Measurements from ENCODE around the gene CACNA2D1.
A peak's percentile ranks its signal among the peaks of the same experiment; 100 is the strongest.
"Not testable (repeated sequence)": the region's sequence is repeated elsewhere in the genome, so short reads cannot be mapped to it uniquely, and the experiment has no call there.

The CACNA2D1 gene

GRCh38 chr7:82172017-82172416, 271.6 kb downstream of the CACNA2D1 start:
- no peak for DNase-seq (ENCODE audit: low spot score)

- DNase-seq (ENCODE audit: low spot score): no peak
These were observed 275.8 kb downstream of the CACNA2D1 start for GRCh38 chr7:82167558-82168314.

- DNase-seq (ENCODE audit: low spot score): no peak
These were observed 277.1 kb downstream of the CACNA2D1 start for GRCh38 chr7:82166260-82167015.

GRCh38 chr7:82164813-82165212, 278.8 kb downstream of the CACNA2D1 start:
- peak; percentile 8 for DNase-seq (ENCODE audit: low spot score)

GRCh38 chr7:82164410-82164809, 279.2 kb downstream of the CACNA2D1 start:
- DNase-seq (ENCODE audit: low spot score): no peak

GRCh38 chr7:82163586-82163985, 280.0 kb downstream of the CACNA2D1 start:
- DNase-seq (ENCODE audit: low spot score): no peak

- DNase-seq (ENCODE audit: low spot score): no peak
These were observed 281.3 kb downstream of the CACNA2D1 start for GRCh38 chr7:82162289-82162688.

- DNase-seq (ENCODE audit: low spot score): no peak
These were observed 285.2 kb downstream of the CACNA2D1 start for GRCh38 chr7:82158327-82158726.

GRCh38 chr7:82156893-82157292, 286.7 kb downstream of the CACNA2D1 start:
- DNase-seq (ENCODE audit: low spot score): no peak

- no peak for DNase-seq (ENCODE audit: low spot score)
These were observed 287.4 kb downstream of the CACNA2D1 start for GRCh38 chr7:82156168-82156567.

- no peak for DNase-seq (ENCODE audit: low spot score)
These were observed 288.8 kb downstream of the CACNA2D1 start for GRCh38 chr7:82154728-82155127.

- no peak for DNase-seq (ENCODE audit: low spot score)
These were observed 289.8 kb downstream of the CACNA2D1 start for GRCh38 chr7:82153776-82154175.

GRCh38 chr7:82152858-82153257, 290.7 kb downstream of the CACNA2D1 start:
- DNase-seq (ENCODE audit: low spot score): no peak

- peak; percentile 3 for DNase-seq (ENCODE audit: low spot score)
These were observed 297.1 kb downstream of the CACNA2D1 start for GRCh38 chr7:82146491-82146890.

GRCh38 chr7:82142263-82142864, 301.2 kb downstream of the CACNA2D1 start:
- no peak for DNase-seq (ENCODE audit: low spot score)

GRCh38 chr7:82141427-82141826, 302.1 kb downstream of the CACNA2D1 start:
- no peak for DNase-seq (ENCODE audit: low spot score)

GRCh38 chr7:82140608-82141007, 303.0 kb downstream of the CACNA2D1 start:
- not testable (repeated sequence) for DNase-seq (ENCODE audit: low spot score)

GRCh38 chr7:82131215-82131614, 312.4 kb downstream of the CACNA2D1 start:
- no peak for DNase-seq (ENCODE audit: low spot score)

- no peak for DNase-seq (ENCODE audit: low spot score)
These were observed 314.5 kb downstream of the CACNA2D1 start for GRCh38 chr7:82129091-82129490.

- DNase-seq (ENCODE audit: low spot score): no peak
These were observed 315.0 kb downstream of the CACNA2D1 start for GRCh38 chr7:82128546-82128945.

GRCh38 chr7:82126576-82126975, 317.0 kb downstream of the CACNA2D1 start:
- DNase-seq (ENCODE audit: low spot score): no peak

GRCh38 chr7:82124445-82124844, 319.1 kb downstream of the CACNA2D1 start:
- DNase-seq (ENCODE audit: low spot score): no peak

- no peak for DNase-seq (ENCODE audit: low spot score)
These were observed 321.3 kb downstream of the CACNA2D1 start for GRCh38 chr7:82122275-82122674.
